NB4 (cell line): ENCODE measurements around the gene MYO7B.

Experiments
- CTCF ChIP-seq: IDR thresholded peaks from one replicate; pipeline ENCODE4 v1.5.1; 2012; ENCODE audit warnings: low read depth, low read length
- MAX ChIP-seq: IDR thresholded peaks from 2 replicates; pipeline ENCODE4 v1.6.1; 2011; ENCODE audit warnings: low read depth, low read length
- POLR2A ChIP-seq: IDR thresholded peaks from 2 replicates; pipeline ENCODE4 v1.6.1; 2011; ENCODE audit warnings: mild to moderate bottlenecking; ENCODE audit not compliant: insufficient read length; ENCODE audit errors: extremely low read depth

GRCh38 chr2:127528487-127528886 lies 7.0 kb upstream of the MYO7B start:
- TF ChIP-seq CTCF (no peak), MAX (no peak), POLR2A (no peak)
